Femur (tissue), 1 donor: ENCODE data around the gene KRT9.
"Not testable (repeated sequence)": the region's sequence is repeated elsewhere in the genome, so short reads cannot be mapped to it uniquely, and the experiment has no call there.

ENCODE experiments used
- DNase-seq: peaks from one replicate; pipeline ENCODE4 v3.0.0-alpha.2; 2017

The KRT9 gene

GRCh38 chr17:41576740-41577139, 4.9 kb upstream of the KRT9 start:
- DNase-seq, result not testable (repeated sequence)

GRCh38 chr17:41575336-41575735, 3.5 kb upstream of the KRT9 start:
- no peak for DNase-seq

GRCh38 chr17:41567317-41567716, 4.5 kb downstream of the KRT9 start:
- no peak for DNase-seq

- DNase-seq, result no peak
Measured at GRCh38 chr17:41565338-41565737, 6.5 kb downstream of the KRT9 start.

- DNase-seq, result no peak
Measured at GRCh38 chr17:41563607-41564170, 8.2 kb downstream of the KRT9 start.

GRCh38 chr17:41561554-41561953, 10.3 kb downstream of the KRT9 start:
- no peak for DNase-seq

GRCh38 chr17:41559548-41559947, 12.3 kb downstream of the KRT9 start:
- no peak for DNase-seq

GRCh38 chr17:41556931-41557330, 14.9 kb downstream of the KRT9 start:
- DNase-seq, result no peak

GRCh38 chr17:41556306-41556705, 15.6 kb downstream of the KRT9 start:
- DNase-seq, result no peak

- DNase-seq, result no peak
Measured at GRCh38 chr17:41555105-41555887, 16.6 kb downstream of the KRT9 start.

GRCh38 chr17:41553987-41554680, 17.7 kb downstream of the KRT9 start:
- no peak for DNase-seq

- no peak for DNase-seq
Measured at GRCh38 chr17:41553176-41553575, 18.7 kb downstream of the KRT9 start.

- DNase-seq, result no peak
Measured at GRCh38 chr17:41552455-41552854, 19.4 kb downstream of the KRT9 start.

- no peak for DNase-seq
Measured at GRCh38 chr17:41551365-41551764, 20.5 kb downstream of the KRT9 start.

- DNase-seq, result no peak
Measured at GRCh38 chr17:41549596-41550039, 22.2 kb downstream of the KRT9 start.

GRCh38 chr17:41548844-41549595, 22.8 kb downstream of the KRT9 start:
- peak; percentile 89 for DNase-seq

GRCh38 chr17:41547921-41548843, 23.7 kb downstream of the KRT9 start:
- DNase-seq, result peak; percentile 72

GRCh38 chr17:41547378-41547841, 24.4 kb downstream of the KRT9 start:
- DNase-seq, result no peak

- DNase-seq, result no peak
Measured at GRCh38 chr17:41546819-41547218, 25.0 kb downstream of the KRT9 start.

GRCh38 chr17:41545829-41546410, 25.9 kb downstream of the KRT9 start:
- DNase-seq, result no peak

- DNase-seq, result no peak
Measured at GRCh38 chr17:41544935-41545334, 26.9 kb downstream of the KRT9 start.

GRCh38 chr17:41544491-41544892, 27.4 kb downstream of the KRT9 start:
- no peak for DNase-seq
